ENCODE data around the gene ACOXL. TPM values are rescaled to one million over a fixed set of nuclear protein-coding genes. Genes with fewer than 3 reads are reported as not detected.

Gene ACOXL
- total and polyA plus RNA-seq, 2 donors (not counting 3 experiments of a cell fraction or from before 2014, with no cell fraction given) = not detected

GRCh38 chr2:110804433-110804832, 72.1 kb downstream of the ACOXL start:
- Histone ChIP-seq H3K9me3 (replicated peaks; ENCODE audit: control insufficient read depth, insufficient read depth, low read length) (no peaks in the 10 kb centered on the region), H3K36me3 (ENCODE audit: control insufficient read depth in 2 of 2, extremely low read depth in 1 of 2, insufficient read depth in 2 of 2, low read length in 2 of 2) (no peaks in the 10 kb centered on the region), H2AFZ (ENCODE audit: low read depth, low read length) (no peak overlapping the region), H4K20me1 (replicated peaks; ENCODE audit: control insufficient read depth, extremely low read depth, insufficient read depth, low read length) (no peaks in the 10 kb centered on the region), H3K4me1 (ENCODE audit: control insufficient read depth, extremely low read depth, insufficient read depth, low read length) (no peaks in the 10 kb centered on the region), H3K9me1 (replicated peaks; ENCODE audit: control insufficient read depth, extremely low read depth, insufficient read depth, low read length) (no peaks in the 10 kb centered on the region), H3K4me2 (ENCODE audit: insufficient read depth, low read length) (no peak overlapping the region), H3K4me3 (replicated peaks in 1 of 3; ENCODE audit: insufficient read depth in 1 of 3, low read depth in 1 of 3, low read length in 3 of 3) (no peak overlapping the region), H3K27me3 (ENCODE audit: control insufficient read depth in 2 of 2, insufficient read depth in 2 of 2, low read length in 2 of 2) (peaks cover 10 to 16% of the 10 kb centered on the region in 2 experiments), H3K79me2 (ENCODE audit: control insufficient read depth, insufficient read depth, low read length) (no peaks in the 10 kb centered on the region), H3K27ac (ENCODE audit: insufficient read depth, low read depth, low read length) (no peak overlapping the region), H3K9ac (replicated peaks; ENCODE audit: extremely low read depth, insufficient read depth, low read length) (no peak overlapping the region)
- dilution Hi-C loops (cut with MboI; ENCODE audit: extremely low pct_ligation_motif_present, low sequenced_read_pairs) = no loop called here
- ChIA-PET POLR2A (no interaction called here), CTCF (no interaction called here)
- no TSS peak for BruUV-seq (replicated peaks)
- no peak for FAIRE-seq
- no peak for DNase-seq (ENCODE audit: low read depth, low spot score)
- intact Hi-C loops (cut with micrococcal nuclease) = no loop called here
- no peak for TF ChIP-seq CTCF (IDR thresholded peaks at IDR 0.05; ENCODE audit: extremely low read depth in 1 of 2, insufficient read depth in 1 of 2, low read depth in 1 of 2, low read length in 2 of 2)
- TF ChIP-seq FOS (IDR thresholded peaks at IDR 0.05; ENCODE audit: borderline replicate concordance, insufficient read depth, low read length) = no peak
- TF ChIP-seq EZH2 (IDR thresholded peaks at IDR 0.05; ENCODE audit: borderline replicate concordance, low read depth, low read length, severe bottlenecking) = no peak
- no peak for TF ChIP-seq MYC (IDR thresholded peaks at IDR 0.05; ENCODE audit: low read depth, low read length)
- TF ChIP-seq MAX (IDR thresholded peaks at IDR 0.05; ENCODE audit: insufficient read depth, insufficient read length) = no peak
- no peak for TF ChIP-seq JUN (IDR thresholded peaks at IDR 0.05; ENCODE audit: borderline replicate concordance, insufficient read depth, insufficient read length, low read depth)
- no peak for TF ChIP-seq GATA2 (IDR thresholded peaks at IDR 0.05; ENCODE audit: insufficient read depth, insufficient read length, low read depth, low read length)
- no peak for TF ChIP-seq POLR2AphosphoS5 (IDR thresholded peaks at IDR 0.05; ENCODE audit: insufficient read depth, low read depth, low read length)
- TF ChIP-seq POLR2A (IDR thresholded peaks at IDR 0.05; ENCODE audit: low read depth, low read length) = no peak
